ENCODE results near the gene GRIA3.

Gene GRIA3

GRCh38 chrX:123184219-123184865, at the start of gene GRIA3:
Gene GRIA3, plus strand, starts transcription at chrX:123184278. Its CDS starts 258 bp downstream, at chrX:123184536.
- no peak for DNase-seq

- no peak for DNase-seq
These were observed 45.6 kb upstream of the GRIA3 start for GRCh38 chrX:123138473-123138872.

- DNase-seq: no peak
These were observed 43.6 kb upstream of the GRIA3 start for GRCh38 chrX:123140454-123140853.

GRCh38 chrX:123140904-123141303, 43.2 kb upstream of the GRIA3 start:
- no peak for DNase-seq

GRCh38 chrX:123153846-123154335, 30.2 kb upstream of the GRIA3 start:
- no peak for DNase-seq

GRCh38 chrX:123155327-123155726, 28.8 kb upstream of the GRIA3 start:
- no peak for DNase-seq

- DNase-seq: no peak
These were observed 26.5 kb upstream of the GRIA3 start for GRCh38 chrX:123157586-123157985.

- no peak for DNase-seq
These were observed 24.7 kb upstream of the GRIA3 start for GRCh38 chrX:123159403-123159802.

- DNase-seq: no peak
These were observed 16.5 kb upstream of the GRIA3 start for GRCh38 chrX:123167621-123168020.

GRCh38 chrX:123169247-123169901, 14.7 kb upstream of the GRIA3 start:
- no peak for DNase-seq

- no peak for DNase-seq
These were observed 13.5 kb upstream of the GRIA3 start for GRCh38 chrX:123170546-123170945.

GRCh38 chrX:123171781-123172180, 12.3 kb upstream of the GRIA3 start:
- DNase-seq: no peak

- DNase-seq: no peak
These were observed 11.2 kb upstream of the GRIA3 start for GRCh38 chrX:123172869-123173268.

GRCh38 chrX:123173833-123174232, 10.2 kb upstream of the GRIA3 start:
- no peak for DNase-seq

GRCh38 chrX:123175366-123176122, 8.5 kb upstream of the GRIA3 start:
- DNase-seq: no peak

- DNase-seq: no peak
These were observed 2.7 kb upstream of the GRIA3 start for GRCh38 chrX:123181233-123181914.

- DNase-seq: no peak
These were observed 793 bp downstream of the GRIA3 start for GRCh38 chrX:123184866-123185276.

- no peak for DNase-seq
These were observed 1.6 kb downstream of the GRIA3 start for GRCh38 chrX:123185721-123186120.

GRCh38 chrX:123186801-123187200, 2.7 kb downstream of the GRIA3 start:
- DNase-seq: no peak

GRCh38 chrX:123188081-123188480, 4.0 kb downstream of the GRIA3 start:
- no peak for DNase-seq

- no peak for DNase-seq
These were observed 5.3 kb downstream of the GRIA3 start for GRCh38 chrX:123189338-123189737.

- DNase-seq: no peak
These were observed 6.0 kb downstream of the GRIA3 start for GRCh38 chrX:123190096-123190495.

- no peak for DNase-seq
These were observed 9.0 kb downstream of the GRIA3 start for GRCh38 chrX:123193101-123193500.
